OCI-LY7 (cell line): ENCODE results near the gene ISY1. TPM values are rescaled to one million over a fixed set of nuclear protein-coding genes. Genes with fewer than 3 reads are reported as not detected.

Experiments
- BruUV-seq: library from RNA; stranded (reverse); fragments of 400-500 nt; replicated peaks from 2 replicates; lab custom pipeline; 2021; lab: Mats Ljungman, UMichigan
- CTCF ChIA-PET: fragments of 300-600 bp; sonication (Branson Sonifier 250); formaldehyde crosslinking; loops from one replicate; lab custom pipeline; 2022; ENCODE audit warnings: antibody characterized with exemption; ENCODE audit not compliant: unreplicated experiment; lab: Charles Lee
- POLR2A ChIA-PET: fragments of 300-600 bp; sonication (Branson Sonifier 250); formaldehyde crosslinking; loops from one replicate; lab custom pipeline; 2022; ENCODE audit warnings: antibody characterized with exemption; lab: Charles Lee
- DNase-seq: peaks from one replicate; pipeline ENCODE4 v3.0.0-alpha.2; 2015; ENCODE audit warnings: low spot score
- H2AFZ ChIP-seq: fragments of 200-600 bp; sonication (generic), shearing (Covaris generic); 2 replicates; pipeline ENCODE4 v1.6.1; 2014; ENCODE audit warnings: mild to moderate bottlenecking, antibody characterized with exemption, low read length, moderate library complexity
- H3K27ac ChIP-seq: fragments of 200-600 bp; sonication (generic); 2 replicates; pipeline ENCODE4 v1.5.1; 2014; ENCODE audit warnings: mixed run types, low read depth, mild to moderate bottlenecking, moderate library complexity, low read length, inconsistent platforms; ENCODE audit not compliant: poor library complexity, severe bottlenecking
- H3K36me3 ChIP-seq: fragments of 200-600 bp; sonication (generic); 2 replicates; pipeline ENCODE4 v1.6.1; 2014; ENCODE audit warnings: mild to moderate bottlenecking, antibody characterized with exemption, low read length, moderate library complexity, mixed read lengths; ENCODE audit not compliant: insufficient read depth
- H3K4me1 ChIP-seq: fragments of 200-600 bp; sonication (generic); 2 replicates; pipeline ENCODE4 v1.5.1; 2014; ENCODE audit warnings: mild to moderate bottlenecking, low read length; ENCODE audit not compliant: insufficient read depth, poor library complexity, severe bottlenecking
- H3K4me2 ChIP-seq: fragments of 200-600 bp; sonication (generic); 2 replicates; pipeline ENCODE4 v1.6.1; 2014; ENCODE audit warnings: mild to moderate bottlenecking, low read length
- H3K4me3 ChIP-seq: fragments of 200-600 bp; sonication (generic); 2 replicates; pipeline ENCODE4 v1.5.1; 2014; ENCODE audit warnings: mild to moderate bottlenecking, low read depth, low read length; ENCODE audit not compliant: poor library complexity, severe bottlenecking
- H3K79me2 ChIP-seq: fragments of 200-600 bp; sonication (generic); 2 replicates; pipeline ENCODE4 v1.6.1; 2016; ENCODE audit warnings: low read depth, mild to moderate bottlenecking, low read length, moderate library complexity, mixed read lengths; ENCODE audit not compliant: insufficient read depth
- H3K9me2 ChIP-seq: fragments of 200-600 bp; sonication (generic); 2 replicates; pipeline ENCODE4 v1.6.1; 2016; ENCODE audit warnings: mild to moderate bottlenecking, low read length, mixed read lengths; ENCODE audit not compliant: insufficient read depth
- H3K9me3 ChIP-seq: fragments of 200-600 bp; sonication (generic); 2 replicates; pipeline ENCODE4 v1.6.1; 2014; ENCODE audit warnings: mild to moderate bottlenecking, mixed run types, low read length, mixed read lengths
- H4K20me1 ChIP-seq: fragments of 200-600 bp; sonication (generic); 2 replicates; pipeline ENCODE4 v1.6.1; 2014; ENCODE audit warnings: mild to moderate bottlenecking, antibody characterized with exemption, low read length, moderate library complexity, mixed read lengths; ENCODE audit not compliant: insufficient read depth
- CTCF ChIP-seq: fragments of 200-600 bp; sonication (generic); conservative IDR thresholded peaks from 2 replicates; pipeline ENCODE4 v1.5.1; 2014; ENCODE audit warnings: mild to moderate bottlenecking, antibody characterized with exemption, low read length, moderate library complexity, mixed read lengths
- EZH2phosphoT487 ChIP-seq: fragments of 200-600 bp; sonication (generic); IDR thresholded peaks from 2 replicates; pipeline ENCODE4 v1.6.1; 2018; ENCODE audit warnings: low read depth, borderline replicate concordance, mild to moderate bottlenecking, mixed run types, antibody characterized with exemption, low read length, moderate library complexity, mixed read lengths
- intact Hi-C: fragments of 100-400 bp; cut with micrococcal nuclease; formaldehyde crosslinking; loops from one replicate; pipeline ENCODE4 v1.10.0; 2022; ENCODE audit not compliant: unreplicated experiment
- total RNA-seq, 2 experiments: library from RNA; depleted of rRNA in 1 of 2; stranded (reverse); fragments of >200 nt in 1 of 2; shearing (Covaris generic) in 1 of 2; gene quantifications; 2 replicates each; pipeline ENCODE4 v1.2.3, GENCODE V29; 2014 to 2022

ISY1 gene
- total RNA-seq, 2 experiments from 2014 or later: 34.5 to 62.1 TPM

DNA sequence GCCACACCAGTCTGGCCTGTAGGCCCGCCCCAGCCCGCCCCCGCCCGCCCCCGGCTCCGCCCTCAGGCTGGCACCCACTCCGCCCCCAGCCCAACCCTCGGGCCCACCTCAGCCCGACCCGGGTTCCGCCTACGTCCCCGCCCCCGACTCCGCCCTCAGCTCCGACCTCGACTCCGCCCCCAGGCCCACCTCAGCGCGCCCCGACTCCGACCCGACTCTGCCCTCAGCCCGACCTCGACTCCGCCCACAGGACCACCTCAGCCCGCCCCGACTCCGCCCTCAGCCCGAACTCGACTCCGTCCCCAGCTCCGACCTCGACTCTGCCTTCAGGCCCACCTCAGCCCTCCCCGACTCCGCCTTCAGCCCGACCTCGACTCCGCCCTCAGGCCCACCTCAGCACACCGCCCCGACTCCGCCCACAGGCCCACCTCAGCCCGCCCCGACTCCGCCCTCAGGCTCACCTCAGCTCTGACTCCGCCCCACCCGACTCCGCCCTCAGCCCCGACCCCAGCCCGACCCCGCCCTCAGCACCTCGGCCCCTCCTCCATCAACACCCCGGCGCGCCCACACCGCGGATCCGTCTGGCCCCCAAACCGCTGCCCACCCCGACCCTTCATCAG is 39.0 kb downstream of the ISY1 start, which contains the start of gene RAB43:
TSS of gene RAB43 (minus strand) at position 13 of the 620 bp plus-strand sequence. CDS start 315 bp downstream, outside the sequence.
- peak within 1 kb of the TSS; percentile 74 for H3K4me3 ChIP-seq
- H3K36me3 ChIP-seq: peaks cover 28% of the 10 kb centered on the region; the same call in 1 of the 2 replicates
- peaks cover 30% of the 10 kb centered on the region for H3K79me2 ChIP-seq
- peak within 1 kb of the TSS; percentile 92 for H3K27ac ChIP-seq
- H3K4me2 ChIP-seq: peak within 1 kb of the TSS; percentile 95
- CTCF ChIA-PET: interaction anchor here (0.6 to 1.1 kb wide), 9 partner anchors 13 to 195 kb away, joined by 3 to 8 read pairs (median 4); no protein-coding TSS in a partner anchor
- no peaks in the 10 kb centered on the region for H3K9me3 ChIP-seq
- no peak within 1 kb of the TSS; the same call in 1 of the 2 replicates for H2AFZ ChIP-seq
- no peak for TF ChIP-seq CTCF
- TF ChIP-seq EZH2phosphoT487: no peak
- peak; percentile 91 for DNase-seq
- no TSS peak for BruUV-seq
- no peaks in the 10 kb centered on the region for H4K20me1 ChIP-seq
- H3K4me1 ChIP-seq: peaks cover 54% of the 10 kb centered on the region
- H3K9me2 ChIP-seq: no peaks in the 10 kb centered on the region
- POLR2A ChIA-PET: interaction anchor here (0.6 to 1.6 kb wide), 17 partner anchors 10 to 1222 kb away, joined by 3 to 8 read pairs (median 3); no protein-coding TSS in a partner anchor
- intact Hi-C loops: loop anchor here (2.0 to 5.0 kb wide), 3 partner anchors 61 to 110 kb away; partner anchors contain the start of gene CNBP

DNA sequence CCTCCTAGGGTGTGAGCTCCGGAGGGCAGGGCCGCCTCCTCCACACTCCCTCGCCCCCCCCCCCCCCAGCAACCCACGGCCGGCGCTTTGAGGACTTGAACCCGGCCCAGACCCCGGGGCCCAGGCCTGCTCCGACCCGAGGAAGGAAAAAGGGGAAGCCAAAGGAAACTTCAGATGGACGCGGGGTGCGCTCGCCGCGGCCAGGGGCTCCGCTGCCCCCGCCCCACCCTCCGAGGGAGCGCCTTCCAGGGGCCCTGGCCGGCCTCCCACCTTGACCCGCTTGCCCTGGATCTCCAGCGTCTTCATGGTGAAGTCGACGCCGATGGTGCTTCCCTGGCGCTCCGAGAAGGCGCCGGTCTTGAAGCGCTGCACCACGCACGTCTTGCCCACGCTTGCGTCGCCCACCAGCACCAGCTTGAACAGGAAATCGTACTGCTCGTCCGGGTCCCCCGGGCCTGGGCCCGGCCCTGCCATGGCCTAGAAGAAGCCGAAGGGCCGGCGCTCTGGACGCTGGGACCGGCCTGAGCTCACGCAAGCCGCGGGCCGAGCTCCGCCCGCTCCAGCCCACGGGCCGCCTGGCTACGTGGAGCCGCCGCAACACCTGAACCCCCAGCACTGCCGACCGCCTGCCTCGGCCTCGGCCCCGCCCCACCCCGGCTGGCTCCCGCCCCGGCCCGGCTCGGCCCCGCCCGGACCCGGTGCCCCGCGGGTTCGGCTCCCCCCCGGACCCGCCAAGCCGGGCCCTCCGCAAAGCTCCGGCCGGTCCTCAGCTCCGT is 39.7 kb downstream of the ISY1 start:
- peak overlapping the region; percentile 95 for H3K4me2 ChIP-seq
- no peak overlapping the region; the same call in 1 of the 2 replicates for H2AFZ ChIP-seq
- peaks cover 31% of the 10 kb centered on the region for H3K79me2 ChIP-seq
- intact Hi-C loops: loop anchor here (2.0 to 5.0 kb wide), 3 partner anchors 62 to 111 kb away; partner anchors contain the start of gene CNBP
- peak overlapping the region; percentile 92 for H3K27ac ChIP-seq
- H3K36me3 ChIP-seq: peaks cover 24% of the 10 kb centered on the region; the same call in 1 of the 2 replicates
- H4K20me1 ChIP-seq: no peaks in the 10 kb centered on the region
- H3K4me3 ChIP-seq: peak overlapping the region; percentile 74
- no TSS peak for BruUV-seq
- TF ChIP-seq EZH2phosphoT487 (no peak), CTCF (no peak)
- H3K9me2 ChIP-seq: no peaks in the 10 kb centered on the region
- POLR2A ChIA-PET: interaction anchor here (0.6 to 1.6 kb wide), 17 partner anchors 10 to 1222 kb away, joined by 3 to 8 read pairs (median 3); no protein-coding TSS in a partner anchor
- DNase-seq: peak; percentile 64
- CTCF ChIA-PET: interaction anchor here (0.6 to 1.1 kb wide), 5 partner anchors 13 to 158 kb away, joined by 3 to 6 read pairs (median 4); no protein-coding TSS in a partner anchor
- no peaks in the 10 kb centered on the region for H3K9me3 ChIP-seq
- H3K4me1 ChIP-seq: peaks cover 61% of the 10 kb centered on the region
